ENCODE measurements around the gene MGLL. TPM values are rescaled to one million over a fixed set of nuclear protein-coding genes. Genes with fewer than 3 reads are reported as not detected.

Gene MGLL
- total RNA-seq, 3 donors from 2014 or later, result 212 to 515 (median 221) TPM

- intact Hi-C loops (cut with DNase I, micrococcal nuclease), result no loop called here
- no peak for ATAC-seq
- H3K9me3 ChIP-seq, result no peaks in the 10 kb centered on the region
- no peak for DNase-seq
- H3K4me3 ChIP-seq, result no peak overlapping the region
- no peaks in the 10 kb centered on the region for H3K4me1 ChIP-seq (ENCODE audit: low read depth)
- no peak for TF ChIP-seq CTCF (IDR thresholded peaks at IDR 0.05)
- H3K36me3 ChIP-seq (ENCODE audit: low read depth), result no peaks in the 10 kb centered on the region
Measured at GRCh38 chr3:127711896-127712295, 110.4 kb downstream of the MGLL start.

DNA sequence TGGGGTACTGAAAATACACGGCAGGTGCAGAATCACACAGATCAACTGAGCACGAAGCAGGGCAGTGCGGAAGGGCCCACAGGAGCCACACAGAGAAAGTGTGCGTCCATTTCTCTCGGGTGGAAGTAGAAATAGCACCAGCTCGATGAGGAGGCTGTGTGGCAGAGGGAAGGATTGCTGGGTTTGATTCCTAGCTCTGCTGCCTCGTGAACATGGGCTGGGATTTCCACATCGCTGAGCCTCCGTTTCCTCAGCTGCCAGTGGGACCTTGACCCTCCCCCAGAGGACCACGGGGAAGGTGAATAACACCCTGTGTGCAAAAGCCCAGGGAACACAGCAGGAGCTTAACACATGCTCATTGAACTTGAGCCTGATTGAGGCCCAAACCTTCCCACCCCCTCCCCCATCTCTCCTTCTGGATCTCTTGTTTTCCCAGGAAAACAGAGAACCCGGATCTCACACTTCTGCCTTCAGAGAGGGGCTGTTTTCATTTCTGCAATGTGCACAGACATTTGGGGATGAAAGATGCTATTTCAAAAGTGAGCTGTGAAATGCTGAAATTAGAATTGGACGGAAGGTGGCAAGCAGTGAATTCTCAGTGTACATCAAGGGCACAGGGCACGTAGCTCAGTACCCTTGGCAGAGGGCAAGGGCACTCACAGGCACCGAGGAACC lies 111.2 kb downstream of the MGLL start:
- Histone ChIP-seq H3K4me1 (ENCODE audit: low read depth) (no peaks in the 10 kb centered on the region), H3K36me3 (ENCODE audit: low read depth) (no peaks in the 10 kb centered on the region), H3K4me3 (no peak overlapping the region), H3K9me3 (no peaks in the 10 kb centered on the region)
- DNase-seq, result no peak
- ATAC-seq, result no peak
- intact Hi-C loops (cut with DNase I, micrococcal nuclease), result no loop called here
- no peak for TF ChIP-seq CTCF (IDR thresholded peaks at IDR 0.05)

DNA sequence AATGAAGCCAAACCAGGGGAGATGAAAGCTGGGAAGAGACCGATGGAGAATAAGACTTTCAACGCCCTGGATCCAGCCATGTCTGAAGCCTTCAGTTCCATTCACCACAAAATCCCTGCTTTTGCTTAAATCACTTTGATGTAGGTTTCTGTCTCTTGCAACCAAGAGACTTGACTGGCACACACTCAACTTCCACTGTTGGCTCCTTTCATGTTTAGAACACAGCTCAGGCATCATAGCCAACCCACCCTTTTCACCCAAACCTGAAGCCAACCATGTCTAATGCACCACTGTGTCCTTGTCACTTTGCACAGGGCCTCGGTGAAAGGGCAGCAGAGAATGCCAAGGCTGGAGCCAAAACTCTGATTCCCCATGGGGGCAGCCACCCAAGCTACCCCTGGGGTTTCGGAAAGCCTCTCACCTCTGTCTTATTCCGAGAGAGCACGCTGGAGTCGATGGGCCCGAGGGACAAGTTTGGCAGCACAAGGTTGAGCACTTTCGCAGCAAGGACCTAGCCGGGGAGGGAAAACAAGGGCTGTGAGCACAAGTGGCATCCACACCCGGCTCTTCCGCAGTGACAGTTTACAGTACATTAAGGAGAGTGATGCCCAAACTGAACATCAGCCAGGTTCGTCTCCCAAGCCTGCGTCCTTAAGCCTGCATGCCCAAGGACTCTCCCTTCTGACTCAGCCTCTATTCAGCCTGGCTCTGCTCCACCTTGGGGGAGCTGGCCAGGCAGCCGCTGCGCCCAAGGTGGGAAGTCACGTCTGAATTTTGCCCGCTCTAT lies 112.0 kb downstream of the MGLL start:
- DNase-seq, result no peak
- intact Hi-C loops (cut with DNase I, micrococcal nuclease), result no loop called here
- Histone ChIP-seq H3K9me3 (no peaks in the 10 kb centered on the region), H3K36me3 (ENCODE audit: low read depth) (no peaks in the 10 kb centered on the region), H3K4me1 (ENCODE audit: low read depth) (no peaks in the 10 kb centered on the region), H3K4me3 (no peak overlapping the region)
- ATAC-seq, result no peak
- no peak for TF ChIP-seq CTCF (IDR thresholded peaks at IDR 0.05)

- Histone ChIP-seq H3K4me1 (ENCODE audit: low read depth) (no peaks in the 10 kb centered on the region), H3K36me3 (ENCODE audit: low read depth) (no peaks in the 10 kb centered on the region), H3K4me3 (no peak overlapping the region), H3K9me3 (no peaks in the 10 kb centered on the region)
- TF ChIP-seq CTCF (IDR thresholded peaks at IDR 0.05), result no peak
- ATAC-seq (no peak), DNase-seq (no peak)
- intact Hi-C loops (cut with DNase I, micrococcal nuclease), result no loop called here
Measured at GRCh38 chr3:127709320-127710060, 112.8 kb downstream of the MGLL start.

- no peak for ATAC-seq
- no peaks in the 10 kb centered on the region for H3K9me3 ChIP-seq
- no peak overlapping the region for H3K4me3 ChIP-seq
- intact Hi-C loops (cut with DNase I, micrococcal nuclease), result no loop called here
- DNase-seq, result no peak
- no peaks in the 10 kb centered on the region for H3K36me3 ChIP-seq (ENCODE audit: low read depth)
- TF ChIP-seq CTCF (IDR thresholded peaks at IDR 0.05), result no peak
- no peaks in the 10 kb centered on the region for H3K4me1 ChIP-seq (ENCODE audit: low read depth)
Measured at GRCh38 chr3:127708837-127709236, 113.5 kb downstream of the MGLL start.

All from mucosa of descending colon (tissue), 3 donors.